Ovary (tissue), 9 donors: ENCODE results near the gene CHMP6. TPM values are rescaled to one million over a fixed set of nuclear protein-coding genes. Genes with fewer than 3 reads are reported as not detected.

Source experiments
- DNase-seq, 5 donors: peaks; one replicate each; pipeline ENCODE4 v3.0.0-alpha.2; 2019 to 2020
- H3K27ac ChIP-seq, 2 donors: fragments of 200-600 bp; one replicate each; pipeline versions ENCODE4 v1.5.1 to v1.8.0; 2019 to 2022
- H3K27me3 ChIP-seq: fragments of 200-600 bp; one replicate; pipeline ENCODE4 v1.8.0; 2022
- H3K36me3 ChIP-seq: fragments of 200-600 bp; sonication (generic); one replicate; pipeline ENCODE4 v1.5.1; 2019
- H3K4me1 ChIP-seq: one replicate; pipeline ENCODE4 v1.8.1; 2013; ENCODE audit warnings: mild to moderate bottlenecking, moderate library complexity; ENCODE audit not compliant: insufficient read depth
- H3K4me3 ChIP-seq: fragments of 200-600 bp; sonication (generic); one replicate; pipeline ENCODE4 v1.5.1; 2017
- H3K9me3 ChIP-seq, 2 donors: fragments of 200-600 bp in 1 of 2; sonication (generic) in 1 of 2; one replicate each; pipeline versions ENCODE4 v1.5.1 to v1.8.1; 2013 to 2019; ENCODE audit warnings: mild to moderate bottlenecking in 1 of 2, moderate library complexity in 1 of 2
- CTCF ChIP-seq, 3 donors: fragments of 450-650 bp in 2 of 3; fragments of 200-600 bp in 1 of 3; IDR thresholded peaks; one replicate each; pipeline versions ENCODE4 v1.5.1 to v1.8.0; 2016 to 2022; ENCODE audit warnings: antibody characterized with exemption in 3 of 3, mild to moderate bottlenecking in 1 of 3
- EP300 ChIP-seq: sonication (generic); formaldehyde crosslinking; IDR thresholded peaks from one replicate; pipeline ENCODE4 v1.6.1; 2017; ENCODE audit warnings: antibody characterized with exemption
- POLR2A ChIP-seq: fragments of 450-650 bp; IDR thresholded peaks from one replicate; pipeline ENCODE4 v1.6.1; 2017; ENCODE audit warnings: antibody characterized with exemption, mild to moderate bottlenecking, moderate library complexity
- WGBS, 3 donors: extraction: QIAGEN DNeasy Blood & Tissue Kit in 1 of 3; methylation state at CpG; one replicate each; pipeline versions ENCODE4 v1.1.5 to v1.1.7; 2013 to 2017; 5-methylcytosine and 5-hydroxymethylcytosine counted together
- intact Hi-C, 4 donors: fragments of 100-400 bp; cut with DNase I; formaldehyde crosslinking; loops; one replicate each; pipeline versions ENCODE4 v1.11.0 to v1.15.1; 2022 to 2023
- polyA plus RNA-seq, 2 donors: library from polyadenylated mRNA; stranded (reverse); fragments of 200-250 nt in 1 of 2; fragments of 350-450 nt in 1 of 2; fragmentation: Illumina TruSeq in 1 of 2; extraction: RNeasy Lipid Tissue Mini Kit (QIAGEN cat#74804) in 1 of 2; gene quantifications; one replicate each; pipeline ENCODE4 v1.2.3, GENCODE V29; 2013 to 2014
- total RNA-seq, 7 donors: library from RNA; depleted of rRNA in 2 of 7; stranded (reverse); fragments of >200 nt in 2 of 7; fragmentation: NEBNext Ultra II Directional in 3 of 7; extraction: Animal tissue kit (Norgen Biotek cat#: 25700) in 3 of 7; gene quantifications; one replicate each; pipeline versions ENCODE4 v1.1.0 to v1.2.4, GENCODE V29; 2016 to 2023
- donor health status: DM: no; HTN: no; CAD: no; lungs with moderate emphysema.
- donor health status: DM: no; HTN: no; CAD: no.
- donor health status: Bipolar disorder and iron deficiency.
- donor health status: DM: yes; HTN: yes; CAD: no.
- donor health status: DM: no; HTN: no; CAD: no.
- donor health status: DM: yes; HTN: yes; CAD: no.

The CHMP6 gene
- total and polyA plus RNA-seq, 9 donors, result 18.5 to 29.7 (median 26.5) TPM

- no peak for DNase-seq
- Histone ChIP-seq H3K4me3 (no peak overlapping the region), H3K36me3 (no peaks in the 10 kb centered on the region), H3K27me3 (no peaks in the 10 kb centered on the region), H3K9me3 (no peaks in the 10 kb centered on the region), H3K4me1 (peaks cover 7% of the 10 kb centered on the region), H3K27ac (no peak overlapping the region)
- 85 to 90% (median 87%) methylated on average over 19 of the region's 19 CpGs for WGBS, 3 donors
- no peak for TF ChIP-seq CTCF (IDR thresholded peaks at IDR 0.05)
- no peak for TF ChIP-seq EP300
- no peak for TF ChIP-seq POLR2A
- intact Hi-C loops, result loop anchor here in 1 of 4 donors (5.0 kb wide), 1 partner anchor 76 kb away; no protein-coding TSS in a partner anchor
Observed at GRCh38 chr17:81021531-81022343, 30.1 kb downstream of the CHMP6 start.

DNA sequence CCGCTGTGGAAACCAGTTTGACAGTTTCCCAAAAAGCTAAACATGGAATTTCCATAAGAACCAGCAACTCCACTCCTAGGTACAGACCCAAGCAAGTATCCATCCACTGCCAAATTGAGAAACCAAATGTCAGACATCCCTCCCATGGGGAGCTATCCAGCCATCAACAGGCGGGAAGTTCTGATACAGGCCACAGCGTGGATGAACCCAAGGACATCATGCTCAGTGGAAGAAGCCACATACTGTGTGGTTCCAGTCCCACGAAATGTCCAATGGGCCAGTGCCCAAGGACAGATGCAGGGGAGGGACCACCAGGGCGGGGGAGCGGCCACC is 30.7 kb downstream of the CHMP6 start:
- Histone ChIP-seq H3K27ac (no peak overlapping the region), H3K36me3 (no peaks in the 10 kb centered on the region), H3K4me1 (peaks cover 7% of the 10 kb centered on the region), H3K4me3 (no peak overlapping the region), H3K27me3 (no peaks in the 10 kb centered on the region), H3K9me3 (no peaks in the 10 kb centered on the region)
- intact Hi-C loops, result loop anchor here in 1 of 4 donors (5.0 kb wide), 1 partner anchor 75 kb away; no protein-coding TSS in a partner anchor
- TF ChIP-seq EP300 (no peak), POLR2A (no peak), CTCF (IDR thresholded peaks at IDR 0.05) (no peak)
- 69 to 77% (median 75%) methylated on average over 5 to 6 of the region's 6 CpGs for WGBS, 3 donors
- no peak for DNase-seq

- no peak overlapping the region for H3K4me3 ChIP-seq
- no peaks in the 10 kb centered on the region for H3K27me3 ChIP-seq
- no peaks in the 10 kb centered on the region for H3K9me3 ChIP-seq
- no peaks in the 10 kb centered on the region for H3K36me3 ChIP-seq
- 72 to 82% (median 80%) methylated on average over 16 of the region's 16 CpGs for WGBS, 3 donors
- H3K4me1 ChIP-seq, result peaks cover 6% of the 10 kb centered on the region
- DNase-seq, result no peak
- intact Hi-C loops, result loop anchor here in 1 of 4 donors (5.0 kb wide), 1 partner anchor 72 kb away; no protein-coding TSS in a partner anchor
- H3K27ac ChIP-seq, result no peak overlapping the region
- TF ChIP-seq POLR2A (no peak), CTCF (IDR thresholded peaks at IDR 0.05) (no peak)
Observed at GRCh38 chr17:81025065-81025740, 33.6 kb downstream of the CHMP6 start.

GRCh38 chr17:81025741-81026129 is 34.1 kb downstream of the CHMP6 start:
- H3K36me3 ChIP-seq, result no peaks in the 10 kb centered on the region
- intact Hi-C loops, result loop anchor here in 1 of 4 donors (5.0 kb wide), 1 partner anchor 72 kb away; no protein-coding TSS in a partner anchor
- no peaks in the 10 kb centered on the region for H3K27me3 ChIP-seq
- 81 to 84% (median 83%) methylated on average over 22 of the region's 22 CpGs for WGBS, 3 donors
- TF ChIP-seq EP300 (no peak), CTCF (IDR thresholded peaks at IDR 0.05) (no peak), POLR2A (no peak)
- no peak for DNase-seq
- H3K4me1 ChIP-seq, result peaks cover 5% of the 10 kb centered on the region
- H3K9me3 ChIP-seq, result no peaks in the 10 kb centered on the region
- no peak overlapping the region for H3K27ac ChIP-seq
- H3K4me3 ChIP-seq, result no peak overlapping the region
